K562 (cell line): ENCODE measurements around the gene SURF4. TPM values are rescaled to one million over a fixed set of nuclear protein-coding genes. Genes with fewer than 3 reads are reported as not detected.

Experiments
- AFF1 ChIP-seq, 2 experiments: fragments of 450-650 bp; IDR thresholded peaks; 2 replicates each; pipeline ENCODE4 v1.6.1; 2018; ENCODE audit warnings: mild to moderate bottlenecking in 2 of 2, low read depth in 1 of 2; ENCODE audit not compliant: partially characterized antibody in 2 of 2
- CEBPG ChIP-seq, 3 experiments: fragments of 200-800 bp in 1 of 3; sonication (Bioruptor generic) in 1 of 3; sonication (generic) in 1 of 3; formaldehyde crosslinking in 1 of 3; IDR thresholded peaks in 2 of 3; conservative IDR thresholded peaks in 1 of 3; 2 replicates each; pipeline versions ENCODE4 v1.6.1 to v1.8.0; 2016 to 2022; ENCODE audit warnings: missing compliant biosample characterization in 2 of 3, missing genetic modification characterization in 2 of 3, mild to moderate bottlenecking in 1 of 3, missing genetic modification reagents in 1 of 3
- ERF ChIP-seq: fragments of 450-650 bp; formaldehyde crosslinking; IDR thresholded peaks from 2 replicates; pipeline ENCODE4 v1.4.0; 2020; ENCODE audit warnings: mild to moderate bottlenecking, mixed read lengths
- FOXP1 ChIP-seq: sonication (generic); formaldehyde crosslinking; IDR thresholded peaks from 2 replicates; pipeline ENCODE4 v1.8.0; 2022; ENCODE audit warnings: mild to moderate bottlenecking, missing genetic modification reagents
- GABPB1 ChIP-seq: sonication (generic); formaldehyde crosslinking; IDR thresholded peaks from 2 replicates; pipeline ENCODE4 v1.8.0; 2022; ENCODE audit warnings: mild to moderate bottlenecking, missing genetic modification reagents
- GTF2F1 ChIP-seq: IDR thresholded peaks from 2 replicates; pipeline ENCODE4 v1.6.1; 2011; ENCODE audit warnings: low read depth, low read length, improper control_type of control experiment
- ZBTB8A ChIP-seq: fragments of 450-650 bp; IDR thresholded peaks from 2 replicates; pipeline ENCODE4 v1.6.1; 2018; ENCODE audit warnings: mild to moderate bottlenecking, moderate library complexity; ENCODE audit not compliant: partially characterized antibody
- ZNF143 ChIP-seq: sonication (generic); formaldehyde crosslinking; IDR thresholded peaks from 2 replicates; pipeline ENCODE4 v1.9.0; 2022; ENCODE audit warnings: mild to moderate bottlenecking, missing genetic modification reagents
- ZNF449 ChIP-seq: fragments of 250-450 bp; sonication (Bioruptor Pico); IDR thresholded peaks from 2 replicates; pipeline ENCODE4 v1.8.0; 2022; ENCODE audit warnings: moderate library complexity, mild to moderate bottlenecking, inconsistent platforms
- ZNF512 ChIP-seq: IDR thresholded peaks from 2 replicates; pipeline ENCODE4 v1.6.1; 2016; ENCODE audit warnings: missing genetic modification characterization, missing compliant biosample characterization
- polyA plus RNA-seq, 8 experiments: library from polyadenylated mRNA; depleted of rRNA in 4 of 8; stranded (reverse) in 5 of 8; unstranded in 3 of 8; fragments of >200 nt; fragmentation: Nextera tagmentation in 2 of 8; fragmentation: Illumina TruSeq in 1 of 8; extraction: Ambion mirVana in 2 of 8; extraction: Trizol in 1 of 8; gene quantifications; 2 replicates each; pipeline versions ENCODE4 v1.2.1 to v1.2.3, GENCODE V29; 2011 to 2014; ENCODE audit warnings: inconsistent platforms in 1 of 8, missing spikeins in 1 of 8
- total RNA-seq, 7 experiments: library from RNA; depleted of rRNA in 6 of 7; stranded (reverse); fragments of >200 nt in 6 of 7; fragmentation: Illumina TruSeq in 2 of 7; extraction: Trizol in 2 of 7; gene quantifications; 2 replicates each; pipeline versions ENCODE4 v1.2.1 to v1.2.3, GENCODE V29; 2011 to 2021; ENCODE audit warnings: low replicate concordance in 1 of 7

The SURF4 gene
- total and polyA plus RNA-seq, 9 of the 15 experiments (the other 6 are each of a cell fraction or from before 2014, with no cell fraction given): 8.4 to 176 (median 130) TPM

DNA sequence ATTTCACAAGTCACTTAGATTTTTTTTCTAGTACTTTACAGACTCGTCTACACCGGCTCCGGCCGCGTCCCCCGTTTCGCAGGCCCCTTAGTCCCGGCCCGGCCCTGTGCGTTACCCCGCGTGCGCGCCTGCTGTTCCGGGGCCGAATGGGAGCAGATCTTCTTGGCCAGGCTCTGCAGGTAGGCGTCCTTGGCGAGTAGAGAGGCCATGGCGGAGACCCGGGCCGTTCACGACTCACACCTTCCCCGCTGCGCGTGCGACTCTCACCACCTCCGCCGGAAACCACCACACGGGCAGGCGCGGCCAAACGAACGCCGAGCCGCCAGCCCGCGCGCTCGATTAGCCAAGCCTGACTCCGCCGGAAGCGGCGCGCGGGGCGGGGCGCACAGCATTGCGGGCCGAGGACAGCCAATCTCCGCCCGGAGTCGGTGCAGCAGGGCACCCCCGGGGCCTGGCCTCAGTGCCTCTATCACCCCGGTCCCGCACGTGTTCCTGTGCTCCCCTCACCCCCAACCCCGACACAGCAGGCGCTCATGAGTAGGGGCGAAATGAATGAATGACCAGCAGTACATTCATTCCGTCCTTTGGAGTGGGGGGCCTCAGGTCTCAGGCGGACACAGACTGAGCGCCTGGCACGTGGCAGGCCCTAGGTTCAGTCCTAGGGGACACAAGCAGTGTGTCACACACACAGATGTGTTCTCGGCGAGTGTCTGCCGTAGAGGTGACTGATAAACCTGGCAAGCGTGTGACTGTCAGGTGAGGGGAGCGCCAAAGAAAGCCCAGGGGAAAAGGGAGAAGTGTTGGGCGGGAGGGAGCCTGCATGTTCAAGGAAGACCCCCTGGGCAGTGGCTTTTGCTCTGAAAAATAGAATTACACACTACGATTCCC is 39.7 kb downstream of the SURF4 start, which contains the start of gene SURF6 (continued):
- TF ChIP-seq ZNF143 (peak; percentile 41; the same call in 1 of the 2 replicates), ZBTB8A (no peak), ERF (CRISPR knock-in tag) (peak; percentile 43; the same call in 1 of the 2 replicates), ZNF449 (CRISPR knock-in tag) (no peak), GTF2F1 (no peak), FOXP1 (peak; percentile 94), ZNF512 (no peak), CEBPG (CRISPR knock-in tag; IDR thresholded peaks at IDR 0.05) (0 out of 2 replicates have a peak, but pooled peaks have one; percentile 4), CEBPG (tag; conservative IDR thresholded peaks at IDR 0.05 in 1 of 2, IDR thresholded peaks at IDR 0.05 in 1 of 2) (no peak), AFF1 (IDR thresholded peaks at IDR 0.05; ENCODE audit: low read depth in 1 of 2, partially characterized antibody in 2 of 2) (no peak), GABPB1 (CRISPR knock-in tag) (peak; percentile 98)
